Measurements from ENCODE around the gene ARHGAP22. TPM values are rescaled to one million over a fixed set of nuclear protein-coding genes. Genes with fewer than 3 reads are reported as not detected.

Gene ARHGAP22
- total RNA-seq, 1 donor from 2014 or later, result 5.2 TPM

GRCh38 chr10:48568131-48568530 lies 36.7 kb downstream of the ARHGAP22 start:
- DNase-seq (no peak), ATAC-seq (ENCODE audit: poor library complexity) (no peak)

DNA sequence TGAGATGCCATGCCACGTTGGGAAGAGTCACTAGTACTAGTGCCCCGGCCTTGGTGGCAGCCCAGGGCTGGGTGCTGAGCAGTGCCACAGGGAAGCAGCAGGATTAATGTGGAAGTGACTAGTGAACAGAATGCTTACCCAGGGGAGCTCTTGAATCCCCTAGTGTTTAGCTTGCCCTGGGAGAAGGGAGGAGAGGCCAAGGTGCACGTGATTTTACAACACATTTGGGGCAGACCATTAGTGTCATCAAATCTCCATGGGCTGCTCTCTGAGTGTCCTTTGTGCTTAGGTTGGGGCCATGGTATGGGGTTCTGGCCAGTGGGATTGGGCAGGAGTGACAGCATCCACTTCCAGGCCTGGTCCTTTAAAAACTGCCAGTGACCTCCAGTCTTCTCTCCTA lies 37.5 kb downstream of the ARHGAP22 start:
- DNase-seq (no peak), ATAC-seq (ENCODE audit: poor library complexity) (no peak)
- intact Hi-C loops (cut with DNase I), result no loop called here

More at GRCh38 chr10:48568131-48568530, 36.7 kb downstream of the ARHGAP22 start:
- intact Hi-C loops (cut with DNase I), result no loop called here

DNA sequence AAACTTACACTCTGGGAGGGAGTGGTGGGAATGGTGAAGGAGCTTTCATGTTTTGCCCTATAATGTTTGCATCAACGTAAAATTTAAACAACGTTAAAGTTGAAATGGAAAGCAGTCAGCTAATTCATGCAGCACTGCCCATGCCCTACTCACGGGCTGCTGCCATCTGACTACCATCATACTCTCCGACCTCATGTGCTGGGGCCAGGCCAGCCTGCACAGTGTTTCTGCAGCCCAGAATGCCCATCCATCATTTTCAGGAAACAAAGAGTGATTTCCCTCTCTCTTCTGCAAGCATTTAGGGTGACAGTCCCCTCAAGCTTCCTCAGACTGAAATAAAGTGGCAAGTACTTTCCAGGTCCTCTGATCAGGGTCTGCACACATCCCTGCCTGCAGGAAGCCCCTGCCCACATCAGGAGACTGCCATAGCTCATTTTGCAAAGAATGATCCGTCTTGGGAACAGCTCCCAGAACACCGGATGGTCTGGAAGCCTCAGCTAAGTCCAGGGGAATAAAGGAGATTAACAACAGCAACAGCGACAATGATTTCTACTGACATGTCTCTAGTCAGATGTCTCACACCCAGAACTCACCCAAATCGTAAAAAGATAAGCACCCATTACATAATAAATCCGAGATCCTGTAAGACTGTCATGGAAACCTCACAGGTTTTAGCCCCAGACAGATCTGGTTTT lies 40.3 kb downstream of the ARHGAP22 start:
- no peak for ATAC-seq (ENCODE audit: poor library complexity)
- DNase-seq, result no peak
- intact Hi-C loops (cut with DNase I), result no loop called here

DNA sequence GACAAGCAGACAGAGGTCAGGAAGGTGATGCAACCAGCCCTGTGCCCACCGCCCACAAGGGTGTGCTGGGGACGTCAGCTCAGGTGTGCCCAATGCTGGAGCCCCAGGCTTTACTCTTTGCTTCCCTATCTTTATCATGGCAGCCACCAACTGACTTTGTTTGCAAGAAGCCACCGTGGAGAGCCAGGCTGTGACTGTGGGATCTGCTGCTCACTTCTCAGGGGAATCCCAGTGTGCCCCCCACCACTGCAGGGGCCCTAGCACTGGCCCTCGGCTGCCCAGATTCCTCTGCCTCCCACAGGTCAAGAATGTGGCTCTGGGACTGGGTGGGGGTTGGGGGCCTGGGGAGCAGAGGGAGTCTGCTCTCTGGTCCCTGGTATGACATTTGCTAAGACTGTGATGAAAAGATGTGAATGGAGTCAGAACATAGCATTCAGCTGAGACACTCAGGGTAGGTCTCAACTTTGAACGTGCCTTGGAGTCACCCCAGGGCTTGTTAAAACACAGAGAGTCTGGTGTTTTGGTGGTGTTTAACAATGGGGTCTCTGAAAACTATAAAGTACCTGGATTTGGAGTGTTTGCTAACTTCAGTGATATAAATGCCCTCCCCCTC lies 47.3 kb downstream of the ARHGAP22 start:
- no peak for ATAC-seq (ENCODE audit: poor library complexity)
- DNase-seq, result no peak
- intact Hi-C loops (cut with DNase I), result no loop called here

GRCh38 chr10:48556713-48557112 lies 48.2 kb downstream of the ARHGAP22 start:
- intact Hi-C loops (cut with DNase I), result no loop called here

GRCh38 chr10:48556065-48556464 lies 48.8 kb downstream of the ARHGAP22 start:
- intact Hi-C loops (cut with DNase I), result no loop called here
- ATAC-seq (ENCODE audit: poor library complexity) (no peak), DNase-seq (no peak)

More at GRCh38 chr10:48556713-48557112, 48.2 kb downstream of the ARHGAP22 start:
- no peak for DNase-seq
- no peak for ATAC-seq (ENCODE audit: poor library complexity)

DNA sequence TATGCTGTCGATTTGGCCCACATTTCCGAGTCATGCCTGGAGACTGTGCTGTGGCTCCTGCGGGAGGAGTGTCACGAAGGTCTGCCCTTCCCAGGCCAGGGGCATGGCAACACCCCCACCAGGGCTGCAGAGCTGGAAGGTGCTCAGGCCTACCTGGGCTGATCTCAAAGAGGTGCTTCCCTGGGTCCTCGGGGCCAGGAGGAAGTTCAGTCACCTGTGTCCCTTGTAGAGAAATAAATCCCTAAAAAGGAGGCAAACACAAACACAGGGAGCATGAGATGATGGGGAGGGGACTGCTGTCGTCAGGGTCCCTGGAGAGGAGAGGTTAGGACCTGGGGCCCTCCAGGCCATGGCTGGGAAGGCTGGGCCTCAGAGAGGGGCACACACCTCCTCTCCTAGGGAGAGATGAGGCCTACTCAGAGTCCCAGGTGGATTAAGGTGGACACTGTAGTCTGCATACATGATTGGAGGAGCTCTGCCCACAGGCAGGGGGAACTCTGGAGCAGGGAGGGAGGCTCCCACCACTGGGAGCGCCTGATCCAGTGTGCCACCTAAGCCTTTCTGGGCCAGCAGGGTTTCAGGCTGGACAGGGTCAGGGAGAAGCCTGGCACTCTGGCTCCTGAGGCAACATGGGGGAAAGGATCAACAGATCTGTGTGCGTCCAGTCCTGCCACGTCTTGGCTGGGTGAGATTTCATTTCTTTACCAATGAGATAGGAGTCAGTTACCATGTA lies 49.4 kb downstream of the ARHGAP22 start:
- DNase-seq (no peak), ATAC-seq (ENCODE audit: poor library complexity) (no peak)
- intact Hi-C loops (cut with DNase I), result no loop called here

- ATAC-seq (ENCODE audit: poor library complexity), result peak; percentile 71
- DNase-seq, result no peak
- intact Hi-C loops (cut with DNase I), result no loop called here
Measured at GRCh38 chr10:48554656-48555055, 50.2 kb downstream of the ARHGAP22 start.

GRCh38 chr10:48554246-48554645 lies 50.6 kb downstream of the ARHGAP22 start:
- intact Hi-C loops (cut with DNase I), result no loop called here
- ATAC-seq (ENCODE audit: poor library complexity), result peak; percentile 61
- no peak for DNase-seq

DNA sequence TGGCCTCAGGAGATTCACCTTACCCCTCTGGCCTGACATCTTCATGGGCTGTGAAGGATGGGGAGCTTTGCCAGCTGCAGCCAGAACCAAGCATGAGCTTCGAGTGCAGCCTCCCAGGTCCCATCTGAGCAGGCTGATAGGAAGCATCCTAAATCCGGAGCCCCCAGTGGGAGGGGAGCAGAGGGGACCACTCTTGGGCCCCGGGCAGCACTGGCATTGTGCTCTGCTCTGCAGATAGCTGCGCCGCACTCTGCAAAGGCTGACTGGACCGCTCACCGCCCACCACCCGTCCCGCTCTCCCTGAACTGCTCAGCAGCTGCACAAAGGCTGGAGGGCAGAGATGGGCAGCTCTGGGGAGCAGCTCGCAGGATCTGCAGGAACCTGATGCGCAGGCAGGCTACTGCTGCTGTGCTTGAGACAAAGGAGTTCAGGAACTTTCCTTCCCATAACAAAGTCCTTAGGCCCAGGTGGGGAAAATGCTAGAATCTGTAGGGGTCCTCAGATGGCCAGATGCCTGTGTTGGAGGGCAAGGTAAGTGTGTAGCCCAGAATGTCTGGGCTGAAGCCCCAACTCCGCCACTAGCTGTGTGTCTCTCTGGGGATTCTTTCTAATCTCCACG lies 51.8 kb downstream of the ARHGAP22 start:
- ATAC-seq (ENCODE audit: poor library complexity) (no peak), DNase-seq (no peak)
- intact Hi-C loops (cut with DNase I), result loop anchor here (2.0 kb wide), 1 partner anchor 104 kb away; no protein-coding TSS in a partner anchor

GRCh38 chr10:48551861-48552591 lies 52.8 kb downstream of the ARHGAP22 start:
- ATAC-seq (ENCODE audit: poor library complexity) (peak; percentile 66), DNase-seq (peak; percentile 59)
- intact Hi-C loops (cut with DNase I), result loop anchor here (2.0 kb wide), 1 partner anchor 105 kb away; no protein-coding TSS in a partner anchor

- intact Hi-C loops (cut with DNase I), result no loop called here
- ATAC-seq (ENCODE audit: poor library complexity), result no peak
- DNase-seq, result no peak
Measured at GRCh38 chr10:48550977-48551376, 53.9 kb downstream of the ARHGAP22 start.

DNA sequence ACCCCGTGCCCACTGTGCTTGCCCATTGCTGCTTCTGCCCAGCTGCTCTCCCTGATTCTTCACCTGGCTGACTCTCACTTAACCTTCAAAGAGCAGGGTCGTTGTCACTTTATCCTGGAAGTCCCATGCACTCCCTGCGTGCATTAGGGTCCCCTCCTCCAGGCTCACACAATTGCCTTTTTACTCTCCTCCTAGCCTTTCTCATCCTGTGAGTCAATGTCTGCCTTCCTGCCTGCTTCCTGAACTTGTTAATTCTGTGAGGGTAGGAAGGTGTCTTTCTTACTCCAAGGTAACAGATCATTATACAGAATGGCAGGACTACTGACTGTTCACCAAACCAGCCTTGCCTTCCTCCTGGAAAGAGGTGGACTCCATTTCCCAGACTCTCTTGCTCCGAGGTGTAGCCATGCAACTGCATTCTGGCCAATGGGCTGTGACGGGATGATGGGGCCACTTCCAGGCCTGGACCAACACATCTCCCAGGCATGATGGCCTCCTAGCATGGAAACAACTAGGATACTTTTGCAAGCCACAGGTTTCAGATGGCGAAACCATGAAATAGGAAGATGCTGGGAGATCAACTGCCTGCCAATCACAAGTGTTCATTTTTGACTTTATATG lies 54.7 kb downstream of the ARHGAP22 start:
- ATAC-seq (ENCODE audit: poor library complexity) (no peak), DNase-seq (no peak)
- intact Hi-C loops (cut with DNase I), result no loop called here

DNA sequence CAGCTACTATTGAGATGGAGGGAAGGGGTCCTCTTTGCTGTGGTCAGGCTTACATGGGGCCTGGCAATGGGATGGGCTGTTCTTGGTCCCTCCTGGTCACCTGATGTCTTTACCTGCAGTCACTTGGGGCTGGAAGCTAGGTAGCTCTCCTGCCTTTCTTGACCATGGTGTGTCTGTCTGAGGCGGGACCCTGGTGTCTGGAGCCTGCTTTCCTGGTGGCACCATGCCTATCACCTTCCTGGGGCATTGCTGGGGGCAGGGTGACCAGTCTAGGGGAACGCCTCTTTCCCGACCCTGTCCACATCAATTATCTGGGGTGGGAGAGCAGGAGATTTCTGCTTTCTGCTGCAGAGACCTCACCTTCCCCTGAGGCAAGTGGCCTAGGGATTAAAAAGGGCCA lies 55.6 kb downstream of the ARHGAP22 start:
- intact Hi-C loops (cut with DNase I), result no loop called here
- ATAC-seq (ENCODE audit: poor library complexity) (no peak), DNase-seq (no peak)

DNA sequence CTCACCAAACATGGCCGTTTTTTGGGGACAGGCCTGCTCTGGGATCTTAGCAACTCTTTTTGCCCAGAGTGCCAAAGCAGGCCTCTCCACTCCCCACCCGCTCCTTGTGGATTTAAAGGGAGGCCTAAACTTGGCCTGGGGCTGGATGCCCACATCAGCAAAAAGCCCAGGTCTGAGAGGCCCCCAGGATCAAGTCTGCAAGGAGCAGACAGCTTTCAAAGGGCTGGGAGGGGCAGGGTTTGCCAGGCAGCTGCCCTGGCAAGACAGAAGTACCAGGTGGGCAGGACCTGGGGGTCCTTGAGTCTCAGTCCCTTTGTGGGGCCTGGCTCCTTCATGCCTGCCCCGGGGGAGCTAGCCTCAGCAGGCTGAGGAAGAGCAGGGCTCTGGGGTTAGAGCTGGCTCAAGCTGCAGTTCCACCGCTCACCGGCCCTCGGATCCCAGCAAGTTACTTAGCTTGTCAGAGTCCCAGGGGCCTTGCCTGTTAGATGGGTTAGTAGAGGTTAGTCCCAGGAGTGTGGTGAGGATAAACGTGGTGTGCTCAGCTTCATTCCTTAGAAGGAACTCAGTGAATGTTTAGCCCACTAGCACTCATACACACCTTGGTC lies 56.2 kb downstream of the ARHGAP22 start:
- DNase-seq (no peak), ATAC-seq (ENCODE audit: poor library complexity) (no peak)
- intact Hi-C loops (cut with DNase I), result no loop called here

DNA sequence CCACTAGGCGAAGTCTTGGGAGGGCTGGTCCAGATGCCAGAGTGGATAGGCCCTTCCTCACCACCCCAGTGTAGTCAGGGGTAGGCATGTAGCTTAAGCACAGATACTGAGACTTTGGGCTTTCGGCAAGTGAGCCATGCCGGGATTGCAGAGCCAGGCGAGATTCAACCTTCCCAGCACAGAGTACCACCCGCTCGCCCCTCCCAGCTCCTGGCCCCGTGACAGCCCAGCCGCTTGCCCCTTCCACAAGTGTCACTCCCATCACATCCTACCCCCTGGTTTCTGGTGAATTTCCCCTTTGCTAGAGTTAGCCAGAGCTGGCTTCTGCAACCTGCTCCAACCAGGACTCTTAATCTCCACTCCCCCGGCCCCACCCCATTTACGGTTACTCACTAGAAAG lies 56.9 kb downstream of the ARHGAP22 start:
- DNase-seq (no peak), ATAC-seq (ENCODE audit: poor library complexity) (no peak)
- intact Hi-C loops (cut with DNase I), result no loop called here

DNA sequence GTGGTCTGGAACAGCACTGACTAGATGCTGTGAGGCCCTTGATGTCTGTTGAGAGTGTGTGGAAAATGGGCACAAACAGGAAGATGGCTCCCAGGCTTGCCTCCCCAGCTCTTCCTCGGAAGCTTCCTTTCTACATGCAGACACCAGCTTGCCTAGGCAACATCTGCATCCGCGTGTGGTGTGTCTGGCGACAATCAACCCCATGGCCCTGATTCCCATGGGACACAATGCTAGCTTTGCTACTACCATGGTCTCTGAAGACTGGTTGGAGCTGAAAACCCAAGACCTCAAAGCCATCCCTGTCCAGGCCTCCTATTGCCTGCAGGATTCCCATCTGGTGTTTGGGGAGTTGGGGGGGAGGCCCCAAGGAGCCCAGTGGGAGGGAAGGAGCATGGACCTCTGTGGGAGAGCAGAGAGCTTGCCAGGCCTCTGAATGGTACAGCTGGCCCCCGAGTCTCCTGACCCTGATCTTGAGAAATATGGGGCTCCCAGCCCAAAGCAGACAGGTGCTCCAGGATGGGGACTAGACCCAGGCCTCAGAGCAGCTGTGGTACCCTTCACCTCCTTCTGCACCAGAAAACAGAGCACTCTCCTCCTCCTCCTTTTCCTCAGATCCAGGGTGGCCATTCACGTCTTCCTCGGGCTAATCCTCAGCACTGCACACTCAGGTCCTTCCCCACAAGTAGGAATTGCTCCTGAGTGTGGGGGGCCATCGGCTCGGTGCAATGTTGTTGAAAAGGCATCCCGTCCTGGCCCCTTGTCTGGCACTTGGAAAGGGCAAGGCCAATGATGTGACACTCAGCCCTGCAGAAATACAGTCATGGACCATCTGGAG lies 57.6 kb downstream of the ARHGAP22 start:
- DNase-seq, result no peak

More for the DNA sequence above, 57.6 kb downstream of the ARHGAP22 start:
- ATAC-seq (ENCODE audit: poor library complexity), result no peak
- intact Hi-C loops (cut with DNase I), result no loop called here

Data from Right ventricle myocardium superior (tissue), 1 donor.